ENCODE data around the gene CCDC144A. TPM values are rescaled to one million over a fixed set of nuclear protein-coding genes. Genes with fewer than 3 reads are reported as not detected.
"Not testable (repeated sequence)": the region's sequence is repeated elsewhere in the genome, so short reads cannot be mapped to it uniquely, and the experiment has no call there.

Gene CCDC144A, protein sequence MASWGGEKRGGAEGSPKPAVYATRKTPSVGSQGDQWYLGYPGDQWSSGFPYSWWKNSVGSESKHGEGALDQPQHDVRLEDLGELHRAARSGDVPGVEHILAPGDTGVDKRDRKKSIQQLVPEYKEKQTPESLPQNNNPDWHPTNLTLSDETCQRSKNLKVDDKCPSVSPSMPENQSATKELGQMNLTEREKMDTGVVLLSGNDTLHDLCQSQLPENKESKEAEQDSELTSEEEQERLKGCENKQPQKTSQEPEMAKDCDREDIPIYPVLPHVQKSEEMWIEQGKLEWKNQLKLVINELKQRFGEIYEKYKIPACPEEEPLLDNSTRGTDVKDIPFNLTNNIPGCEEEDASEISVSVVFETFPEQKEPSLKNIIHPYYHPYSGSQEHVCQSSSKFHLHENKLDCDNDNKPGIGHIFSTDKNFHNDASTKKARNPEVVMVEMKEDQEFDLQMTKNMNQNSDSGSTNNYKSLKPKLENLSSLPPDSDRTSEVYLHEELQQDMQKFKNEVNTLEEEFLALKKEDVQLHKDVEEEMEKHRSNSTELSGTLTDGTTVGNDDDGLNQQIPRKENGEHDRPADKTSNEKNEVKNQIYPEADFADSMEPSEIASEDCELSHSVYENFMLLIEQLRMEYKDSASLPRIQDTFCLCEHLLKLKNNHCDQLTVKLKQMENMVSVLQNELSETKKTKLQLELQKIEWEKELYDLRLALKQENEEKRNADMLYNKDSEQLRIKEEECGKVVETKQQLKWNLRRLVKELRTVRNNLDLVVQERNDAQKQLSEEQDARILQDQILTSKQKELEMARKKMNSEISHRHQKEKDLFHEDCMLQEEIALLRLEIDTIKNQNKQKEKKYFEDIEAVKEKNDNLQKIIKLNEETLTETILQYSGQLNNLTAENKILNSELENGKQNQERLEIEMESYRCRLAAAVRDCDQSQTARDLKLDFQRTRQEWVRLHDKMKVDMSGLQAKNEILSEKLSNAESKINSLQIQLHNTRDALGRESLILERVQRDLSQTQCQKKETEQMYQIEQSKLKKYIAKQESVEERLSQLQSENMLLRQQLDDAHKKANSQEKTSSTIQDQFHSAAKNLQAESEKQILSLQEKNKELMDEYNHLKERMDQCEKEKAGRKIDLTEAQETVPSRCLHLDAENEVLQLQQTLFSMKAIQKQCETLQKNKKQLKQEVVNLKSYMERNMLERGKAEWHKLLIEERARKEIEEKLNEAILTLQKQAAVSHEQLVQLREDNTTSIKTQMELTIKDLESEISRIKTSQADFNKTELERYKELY (N-terminal part only)
- polyA plus RNA-seq (ENCODE audit: insufficient read length in 12 of 12): 1 to 10 TPM in 10 of 12 donors, under 1 TPM in 1, not detected in 1; 0.87 to 8.9 (median 3.8) TPM
- long read RNA-seq, donor 1: 0 reads
- long read RNA-seq, donor 2, partial matches to known transcripts: 5 of 5 reads
- long read RNA-seq, donor 2, other reads (novel, unspliced or antisense): 0 of 5 reads
- long read RNA-seq, donor 3: 0 reads
- long read RNA-seq, donor 4: 0 reads
- long read RNA-seq, donor 5: 0 reads
- long read RNA-seq, donor 6: 0 reads
- long read RNA-seq, donor 7: 0 reads
- long read RNA-seq, donor 8: 0 reads
- long read RNA-seq, donor 9: 0 reads
- long read RNA-seq, donor 10: 0 reads
- long read RNA-seq, donor 11: 0 reads

DNA sequence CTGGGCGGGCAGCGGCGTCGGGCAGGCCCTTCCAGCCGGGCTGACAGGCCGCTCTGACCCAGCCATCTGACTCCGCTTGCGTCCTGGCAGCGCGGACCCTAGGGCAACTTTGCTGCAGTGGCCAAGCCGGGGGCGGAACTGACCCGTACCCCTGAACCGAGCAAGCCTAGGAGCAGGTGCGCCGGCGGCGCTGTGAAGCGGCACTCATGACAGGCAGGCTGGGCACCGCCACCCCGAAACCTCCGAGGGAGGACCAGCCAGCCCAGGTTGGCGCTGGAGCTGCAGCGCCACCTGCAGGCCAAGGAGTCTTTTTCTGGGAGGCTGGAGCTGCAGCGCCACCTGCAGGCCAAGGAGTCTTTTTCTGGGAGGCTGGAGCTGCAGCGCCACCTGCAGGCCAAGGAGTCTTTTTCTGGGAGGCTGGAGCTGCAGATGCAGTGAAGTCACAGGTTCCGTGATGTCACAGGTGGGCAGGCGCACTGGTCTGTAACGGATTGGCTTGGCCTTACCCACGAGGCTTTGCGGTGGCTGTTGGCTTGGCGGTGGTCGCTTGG, at the start of gene CCDC144A:
TSS of gene CCDC144A (plus strand) at position 511 of the 551 bp plus-strand sequence. CDS start 160 bp downstream, outside the sequence.
- DNase-seq: not testable (repeated sequence)

DNA sequence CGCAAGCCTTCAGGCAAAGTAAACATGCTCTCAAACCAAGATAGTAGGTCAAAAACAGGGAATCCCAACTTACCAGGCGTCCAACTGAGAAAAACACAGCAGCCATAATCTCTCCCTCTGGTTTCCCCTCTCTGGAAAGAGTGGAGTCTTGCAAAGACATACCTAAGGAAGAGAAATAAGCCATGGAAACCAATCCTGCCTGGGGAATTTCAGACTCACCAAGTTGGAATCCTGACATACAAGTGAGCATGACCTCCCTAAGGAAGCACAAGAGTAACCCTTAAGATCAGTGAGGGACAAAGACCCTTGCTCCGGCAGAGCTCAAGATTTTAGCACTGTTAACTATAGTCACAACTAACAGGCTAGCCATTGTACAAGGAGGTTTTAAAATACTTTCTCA, 40.5 kb upstream of the CCDC144A start:
- no peak for DNase-seq

- no peak for DNase-seq
These were observed 37.8 kb upstream of the CCDC144A start for GRCh38 chr17:16652252-16652651.

GRCh38 chr17:16652847-16653366, 37.1 kb upstream of the CCDC144A start:
- no peak for DNase-seq

GRCh38 chr17:16653367-16654041, 36.5 kb upstream of the CCDC144A start, which contains the start of gene ZNF624:
ZNF624 (minus strand) TSS chr17:16653850.
- DNase-seq: peak; percentile 95

DNA sequence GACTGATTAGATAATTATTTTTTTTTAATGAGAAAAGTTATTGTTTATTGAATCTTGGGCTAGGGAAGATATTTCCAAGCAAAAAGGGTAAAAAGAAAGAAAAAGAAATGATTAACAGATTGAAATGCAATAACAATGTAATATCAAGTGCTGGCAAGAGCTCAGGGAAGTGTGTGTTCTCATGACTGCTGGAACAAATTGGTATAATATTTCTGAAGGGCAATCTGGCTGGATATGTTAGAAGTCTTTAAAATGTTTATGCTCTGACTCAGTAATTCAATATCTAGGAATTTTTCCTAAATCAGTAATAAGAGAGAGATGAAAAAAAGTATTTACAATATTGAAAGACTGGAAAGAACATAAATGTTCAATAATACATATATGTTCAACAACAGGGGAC, 28.8 kb upstream of the CCDC144A start:
- DNase-seq: no peak

GRCh38 chr17:16662936-16663335, 27.1 kb upstream of the CCDC144A start:
- DNase-seq: no peak

DNA sequence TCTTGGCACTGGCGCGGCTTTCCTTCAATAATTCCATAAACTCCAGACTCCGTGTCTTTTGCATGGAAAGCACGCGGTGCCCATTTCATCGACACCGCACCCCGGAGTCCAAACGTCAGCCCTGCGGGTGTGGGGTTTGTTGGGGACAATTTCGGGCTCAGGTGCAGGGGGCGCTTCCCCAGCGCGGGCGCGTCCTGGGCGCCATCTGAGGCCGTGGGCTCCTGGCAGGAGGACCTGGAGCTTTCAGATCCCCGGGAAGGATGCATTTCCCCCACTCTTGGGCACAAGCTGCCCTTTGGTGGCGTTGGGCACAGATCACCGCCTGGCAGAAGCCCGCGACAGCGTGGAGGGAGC, 23.5 kb upstream of the CCDC144A start:
- DNase-seq: not testable (repeated sequence)

DNA sequence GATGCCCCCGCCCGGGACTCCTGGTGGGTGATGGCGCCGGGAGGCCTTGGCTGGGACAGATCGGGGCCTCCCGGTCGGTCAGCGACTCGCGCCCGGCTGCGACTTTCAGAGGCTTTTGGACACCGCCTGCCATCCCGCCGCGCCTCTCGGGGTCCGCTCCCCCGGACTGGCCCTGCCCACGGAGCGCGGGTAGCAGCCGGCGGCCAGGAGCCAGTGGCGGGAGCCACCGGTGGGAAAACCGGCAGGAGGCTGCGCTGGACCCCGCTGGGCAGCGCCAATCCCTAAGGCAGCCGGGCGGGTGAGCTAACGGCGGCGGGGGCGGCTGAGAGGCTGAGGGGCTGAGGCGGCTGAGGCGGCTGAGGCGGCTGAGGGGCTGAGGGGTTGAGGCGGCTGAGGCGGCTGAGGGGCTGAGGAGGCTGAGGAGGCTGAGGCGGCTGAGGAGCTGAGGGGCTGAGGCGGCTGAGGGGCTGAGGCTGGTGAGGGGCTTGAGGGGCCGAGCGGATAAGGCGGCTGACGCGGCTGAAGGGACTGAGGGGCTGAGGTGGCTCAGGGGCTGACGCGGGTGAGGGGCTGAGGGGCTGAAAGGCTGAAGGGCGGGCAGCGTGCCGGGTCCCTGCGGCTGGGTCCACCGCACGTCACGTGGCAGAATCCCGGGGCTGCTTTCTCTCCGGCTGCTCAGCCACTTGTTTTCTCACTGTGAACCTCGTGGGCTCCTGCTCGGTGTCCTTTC, 23.0 kb upstream of the CCDC144A start:
- peak; percentile 22 for DNase-seq

DNA sequence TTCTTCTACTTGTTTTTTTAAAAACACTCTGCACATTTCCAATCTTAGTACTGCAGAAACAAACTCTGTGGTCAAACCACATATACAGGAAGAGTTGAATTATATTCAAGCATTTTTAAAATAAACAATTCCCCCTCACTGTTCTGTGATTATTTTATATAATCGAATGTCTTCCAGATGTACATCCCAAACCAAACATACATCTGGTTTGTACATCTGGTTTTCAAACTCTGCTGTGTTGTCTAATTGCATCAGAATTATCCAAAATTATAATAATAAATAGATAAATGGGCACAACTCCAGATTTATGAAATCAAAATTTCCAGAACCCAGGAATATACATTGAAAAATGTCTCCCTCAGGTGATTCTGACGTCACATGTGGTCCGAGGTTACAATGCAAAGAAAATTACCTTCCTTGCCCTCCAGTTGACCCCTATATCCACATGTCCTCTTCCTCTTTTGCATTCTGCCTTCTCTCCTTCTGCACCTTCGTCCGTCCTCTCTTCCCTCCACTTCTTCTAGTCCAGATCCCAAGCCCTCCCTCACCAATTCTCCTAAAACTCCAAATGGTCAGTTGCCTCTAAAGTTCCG, 13.3 kb upstream of the CCDC144A start:
- DNase-seq: peak; percentile 35

DNA sequence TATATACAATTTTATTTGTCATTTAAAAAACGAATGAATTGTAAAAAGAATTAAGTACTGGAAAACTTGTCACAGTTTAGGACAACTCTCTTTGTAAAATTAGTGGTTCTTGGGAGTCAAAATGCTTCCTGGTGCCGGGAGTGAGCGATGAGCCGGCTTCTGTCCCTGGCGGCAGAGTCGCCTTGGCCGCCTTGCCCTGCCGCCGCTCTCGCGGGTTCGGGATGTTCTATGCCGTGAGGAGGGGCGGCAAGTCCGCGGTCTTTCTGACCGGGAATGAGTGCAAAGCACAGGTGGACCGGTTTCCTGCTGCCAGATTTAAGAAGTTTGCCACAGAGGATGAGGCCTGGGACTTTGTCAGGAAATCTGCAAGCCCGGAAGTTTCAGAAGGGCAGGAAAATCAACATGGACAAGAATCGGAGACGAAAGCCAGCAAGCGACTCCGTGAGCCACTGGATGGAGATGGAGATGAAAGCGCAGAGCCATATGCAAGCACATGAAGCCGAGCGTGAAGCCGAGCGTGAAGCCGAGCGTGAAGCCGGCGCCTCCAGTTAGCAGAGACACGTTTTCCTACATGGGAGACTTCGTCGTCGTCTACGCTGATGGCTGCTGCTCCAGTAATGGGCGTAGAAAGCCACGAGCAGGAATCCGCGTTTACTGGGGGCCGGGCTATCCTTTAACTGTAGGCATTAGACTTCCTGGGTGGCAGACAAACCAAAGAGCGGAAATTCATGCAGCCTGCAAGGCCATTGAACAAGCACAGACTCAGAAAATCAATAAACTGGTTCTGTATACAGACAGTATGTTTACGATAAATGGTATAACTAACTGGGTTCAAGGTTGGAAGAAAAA, 6.5 kb upstream of the CCDC144A start:
- DNase-seq: peak; percentile 12

DNA sequence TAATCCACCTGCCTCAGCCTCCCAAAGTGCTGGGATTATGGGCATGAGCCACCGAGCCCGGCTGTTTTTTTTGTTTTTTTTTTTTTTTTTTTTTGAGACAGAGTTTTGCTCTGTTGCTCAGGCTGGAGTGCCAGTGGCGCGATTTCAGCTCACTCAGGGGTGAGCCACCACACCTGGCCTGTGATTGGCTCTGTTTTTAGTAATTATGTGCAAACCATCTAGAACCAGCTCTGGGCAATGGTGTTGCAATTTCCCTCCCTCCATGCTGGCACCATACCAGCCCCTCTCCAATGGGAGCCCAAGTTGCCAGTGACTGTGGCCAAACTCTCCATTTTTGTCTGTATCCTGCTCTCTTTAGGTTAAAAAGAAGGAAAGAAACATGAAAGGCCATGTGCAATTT, 4.0 kb upstream of the CCDC144A start:
- not testable (repeated sequence) for DNase-seq

- DNase-seq: not testable (repeated sequence)
These were observed 2.9 kb upstream of the CCDC144A start for GRCh38 chr17:16687151-16687550.

DNA sequence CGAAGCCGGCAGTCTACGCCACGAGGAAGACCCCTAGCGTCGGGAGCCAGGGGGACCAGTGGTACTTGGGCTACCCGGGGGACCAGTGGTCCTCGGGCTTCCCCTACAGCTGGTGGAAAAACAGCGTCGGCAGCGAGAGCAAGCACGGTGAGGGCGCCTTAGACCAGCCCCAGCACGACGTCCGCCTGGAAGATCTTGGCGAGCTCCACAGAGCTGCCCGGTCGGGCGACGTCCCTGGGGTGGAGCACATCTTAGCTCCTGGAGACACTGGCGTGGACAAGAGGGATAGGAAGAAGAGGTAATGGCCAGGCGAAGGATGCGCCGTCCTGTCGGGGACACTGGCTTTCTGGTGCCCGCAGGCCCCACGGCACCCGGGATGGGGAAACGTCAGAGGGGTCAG, 406 bp downstream of the CCDC144A start:
- not testable (repeated sequence) for DNase-seq

DNA sequence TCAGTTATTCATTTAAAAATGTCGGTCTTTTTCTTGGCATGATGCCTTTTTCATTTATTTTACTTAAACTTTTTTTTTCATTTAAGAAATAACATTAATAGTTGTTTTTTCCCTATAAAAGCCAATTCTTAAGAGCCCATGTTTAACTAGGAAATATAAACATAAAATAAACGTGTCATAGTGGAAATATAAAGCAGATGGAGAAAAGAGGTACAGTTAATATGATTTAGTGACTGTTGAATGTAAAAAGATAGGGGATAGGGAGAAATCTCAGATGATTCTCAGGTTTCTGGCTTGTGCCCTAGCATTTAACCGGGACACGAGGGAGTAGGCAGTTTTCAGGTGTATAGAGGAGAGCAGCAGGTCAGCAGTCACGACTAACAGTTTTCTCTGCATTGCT, 7.6 kb downstream of the CCDC144A start:
- DNase-seq: not testable (repeated sequence)

- not testable (repeated sequence) for DNase-seq
These were observed 55.6 kb downstream of the CCDC144A start for GRCh38 chr17:16745492-16746203.

DNA sequence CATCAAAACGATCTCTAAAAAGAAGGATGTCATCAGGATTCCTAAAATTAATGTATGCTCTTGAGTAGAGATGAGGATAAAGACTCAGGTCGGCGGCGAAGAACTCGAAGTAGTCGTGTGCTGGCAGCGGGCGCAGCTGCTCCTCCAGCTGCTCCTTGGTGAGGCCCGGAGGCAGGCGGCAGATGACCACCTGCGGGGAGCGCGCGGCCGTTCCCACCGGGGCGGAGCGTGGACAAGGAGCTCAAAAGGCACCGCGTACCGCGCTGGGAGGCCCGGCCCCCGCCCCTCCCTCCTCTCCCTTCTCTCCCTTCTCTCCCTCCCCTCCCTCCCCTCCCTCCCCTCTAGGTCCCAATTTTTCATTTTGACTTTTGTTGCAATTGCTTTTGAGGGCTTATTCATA, 56.5 kb downstream of the CCDC144A start:
- not testable (repeated sequence) for DNase-seq

All from muscle of arm (tissue), 14 donors.